ENCODE data around the gene MAP3K2.

DNA sequence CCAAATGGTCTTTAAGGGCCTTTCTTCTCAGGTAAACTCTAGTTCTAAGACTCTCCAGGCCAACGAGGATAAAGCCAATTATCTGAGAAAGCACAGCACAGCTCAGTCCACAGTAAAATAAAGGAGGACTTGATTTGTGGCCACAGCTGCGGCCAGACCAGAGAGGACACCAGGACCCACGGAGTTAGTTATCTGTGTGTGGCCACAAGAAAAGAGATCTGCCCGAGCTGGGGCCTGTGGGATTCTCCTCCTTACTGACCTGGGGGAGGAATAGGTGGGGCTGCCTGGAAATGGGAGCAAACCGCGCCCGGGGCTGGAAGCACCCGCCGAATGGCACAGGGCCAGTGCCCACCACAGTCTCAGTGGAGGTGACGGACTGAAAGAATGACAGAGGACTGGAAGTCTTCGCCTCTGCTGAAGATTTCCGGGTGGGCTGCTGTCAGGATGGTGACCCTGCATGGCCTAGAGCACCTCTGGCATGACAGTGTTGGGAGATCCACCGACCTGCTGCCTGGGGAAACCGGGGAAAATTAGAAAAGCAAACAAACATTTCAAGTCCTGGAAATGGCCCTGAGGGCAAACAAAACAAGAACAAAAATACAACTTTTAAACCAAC lies 43.7 kb upstream of the MAP3K2 start:
- TF ChIP-seq, protein P1, sequence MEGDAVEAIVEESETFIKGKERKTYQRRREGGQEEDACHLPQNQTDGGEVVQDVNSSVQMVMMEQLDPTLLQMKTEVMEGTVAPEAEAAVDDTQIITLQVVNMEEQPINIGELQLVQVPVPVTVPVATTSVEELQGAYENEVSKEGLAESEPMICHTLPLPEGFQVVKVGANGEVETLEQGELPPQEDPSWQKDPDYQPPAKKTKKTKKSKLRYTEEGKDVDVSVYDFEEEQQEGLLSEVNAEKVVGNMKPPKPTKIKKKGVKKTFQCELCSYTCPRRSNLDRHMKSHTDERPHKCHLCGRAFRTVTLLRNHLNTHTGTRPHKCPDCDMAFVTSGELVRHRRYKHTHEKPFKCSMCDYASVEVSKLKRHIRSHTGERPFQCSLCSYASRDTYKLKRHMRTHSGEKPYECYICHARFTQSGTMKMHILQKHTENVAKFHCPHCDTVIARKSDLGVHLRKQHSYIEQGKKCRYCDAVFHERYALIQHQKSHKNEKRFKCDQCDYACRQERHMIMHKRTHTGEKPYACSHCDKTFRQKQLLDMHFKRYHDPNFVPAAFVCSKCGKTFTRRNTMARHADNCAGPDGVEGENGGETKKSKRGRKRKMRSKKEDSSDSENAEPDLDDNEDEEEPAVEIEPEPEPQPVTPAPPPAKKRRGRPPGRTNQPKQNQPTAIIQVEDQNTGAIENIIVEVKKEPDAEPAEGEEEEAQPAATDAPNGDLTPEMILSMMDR (conservative IDR thresholded peaks at IDR 0.05), result no peak
- no peak for TF ChIP-seq ZFX (IDR thresholded peaks at IDR 0.05)
